Subcutaneous abdominal adipose tissue (tissue), 5 donors: Measurements from ENCODE around the gene CLRN3.

Source experiments
- H3K27ac ChIP-seq: one replicate; pipeline ENCODE4 v1.7.0; 2013; ENCODE audit warnings: low read depth, mild to moderate bottlenecking, inconsistent platforms, low read length, moderate library complexity
- H3K27me3 ChIP-seq, 5 donors: one replicate each; pipeline ENCODE4 v1.7.0; 2013; ENCODE audit warnings: low read length in 5 of 5, inconsistent platforms in 1 of 5; ENCODE audit not compliant: control insufficient read depth in 5 of 5, insufficient read depth in 4 of 5
- H3K36me3 ChIP-seq, 5 donors: one replicate each; pipeline ENCODE4 v1.7.0; 2013; ENCODE audit warnings: low read length in 5 of 5; ENCODE audit not compliant: control insufficient read depth in 5 of 5, insufficient read depth in 5 of 5
- H3K4me1 ChIP-seq, 5 donors: one replicate each; pipeline ENCODE4 v1.7.0; 2013; ENCODE audit warnings: low read length in 5 of 5, mild to moderate bottlenecking in 3 of 5, moderate library complexity in 1 of 5; ENCODE audit not compliant: control insufficient read depth in 5 of 5, insufficient read depth in 5 of 5
- H3K4me3 ChIP-seq, 5 donors: one replicate each; pipeline ENCODE4 v1.7.0; 2013; ENCODE audit warnings: low read length in 5 of 5, low read depth in 1 of 5
- H3K9ac ChIP-seq, 5 donors: one replicate each; pipeline ENCODE4 v1.7.0; 2013; ENCODE audit warnings: low read length in 5 of 5, mild to moderate bottlenecking in 4 of 5, moderate library complexity in 3 of 5
- H3K9me3 ChIP-seq, 5 donors: one replicate each; pipeline ENCODE4 v1.7.0; 2013; ENCODE audit warnings: low read length in 5 of 5; ENCODE audit not compliant: control insufficient read depth in 5 of 5
- donor health status: healthy.
- donor health status: healthy.
- donor health status: healthy.
- donor health status: healthy.
- donor health status: healthy.

CLRN3 gene

GRCh38 chr10:127887541-127888415 lies 5.0 kb downstream of the CLRN3 start:
- Histone ChIP-seq H3K4me1 (peaks cover 0 to 29% (median 3%) of the 10 kb centered on the region in 5 donors), H3K36me3 (no peaks in the 10 kb centered on the region), H3K27me3 (peaks cover 0 to 10% (median 0%) of the 10 kb centered on the region in 5 donors), H3K27ac (no peak overlapping the region), H3K9me3 (no peaks in the 10 kb centered on the region), H3K9ac (no peak overlapping the region), H3K4me3 (no peak overlapping the region)

GRCh38 chr10:127886371-127887051 lies 6.2 kb downstream of the CLRN3 start:
- peaks cover 0 to 30% (median 3%) of the 10 kb centered on the region in 5 donors for H3K4me1 ChIP-seq
- H3K9me3 ChIP-seq, result no peaks in the 10 kb centered on the region
- no peaks in the 10 kb centered on the region for H3K36me3 ChIP-seq
- peaks cover 0 to 10% (median 0%) of the 10 kb centered on the region in 5 donors for H3K27me3 ChIP-seq
- no peak overlapping the region for H3K4me3 ChIP-seq
- no peak overlapping the region for H3K27ac ChIP-seq
- H3K9ac ChIP-seq, result no peak overlapping the region

DNA sequence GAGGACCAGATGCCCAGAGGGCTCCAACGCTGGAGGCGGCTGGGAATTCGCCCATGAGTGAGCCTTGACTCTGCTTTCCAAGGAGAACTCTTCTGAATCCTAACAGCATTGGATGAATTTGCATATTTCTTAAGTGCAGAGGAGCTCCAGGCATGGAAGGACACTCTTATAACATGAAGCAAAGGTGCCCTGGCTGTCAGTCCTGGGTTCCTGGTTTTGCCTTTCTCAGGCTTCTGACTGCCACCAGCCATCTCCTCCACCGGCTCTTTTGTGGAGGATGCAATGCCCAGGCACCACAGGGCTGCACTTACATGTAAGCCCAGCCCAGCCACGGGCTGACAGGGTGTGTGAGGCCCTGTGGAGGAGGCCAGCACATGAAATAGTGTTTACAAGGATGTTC lies 8.2 kb downstream of the CLRN3 start:
- Histone ChIP-seq H3K4me3 (no peak overlapping the region), H3K9me3 (no peaks in the 10 kb centered on the region), H3K4me1 (peaks cover 0 to 37% (median 10%) of the 10 kb centered on the region in 5 donors), H3K27ac (no peak overlapping the region), H3K36me3 (no peaks in the 10 kb centered on the region), H3K9ac (no peak overlapping the region), H3K27me3 (peaks cover 0 to 10% (median 0%) of the 10 kb centered on the region in 5 donors)

DNA sequence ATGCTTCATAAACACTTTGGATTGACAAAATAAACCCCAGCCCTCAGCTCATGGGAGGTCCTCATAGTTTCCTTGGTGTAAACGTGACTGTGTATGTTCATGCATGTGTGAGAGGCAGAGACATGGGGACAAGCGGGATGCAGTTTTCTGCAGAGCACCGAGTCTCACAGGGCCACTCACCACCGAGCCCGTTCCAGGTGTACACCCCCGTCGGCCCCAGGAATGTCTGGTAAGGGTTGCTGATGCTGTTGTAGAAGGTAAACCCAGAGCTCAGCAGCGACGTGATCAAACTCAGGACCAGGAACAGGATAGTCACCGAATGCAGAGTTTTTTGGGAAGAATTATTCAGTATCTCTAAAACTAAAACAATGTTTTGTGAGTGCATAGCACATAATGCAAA lies 9.2 kb downstream of the CLRN3 start:
- H3K27me3 ChIP-seq, result peaks cover 0 to 10% (median 0%) of the 10 kb centered on the region in 5 donors
- peaks cover 0 to 42% (median 10%) of the 10 kb centered on the region in 5 donors for H3K4me1 ChIP-seq

GRCh38 chr10:127882801-127883459 lies 9.8 kb downstream of the CLRN3 start:
- Histone ChIP-seq H3K9ac (no peak overlapping the region), H3K27me3 (peaks cover 0 to 7% (median 0%) of the 10 kb centered on the region in 5 donors), H3K4me1 (peaks cover 0 to 44% (median 10%) of the 10 kb centered on the region in 5 donors), H3K4me3 (no peak overlapping the region), H3K36me3 (no peaks in the 10 kb centered on the region), H3K9me3 (no peaks in the 10 kb centered on the region), H3K27ac (no peak overlapping the region)

More for the DNA sequence above, 9.2 kb downstream of the CLRN3 start:
- H3K36me3 ChIP-seq, result no peaks in the 10 kb centered on the region
- H3K4me3 ChIP-seq, result no peak overlapping the region
- H3K9me3 ChIP-seq, result no peaks in the 10 kb centered on the region
- no peak overlapping the region for H3K9ac ChIP-seq
- no peak overlapping the region for H3K27ac ChIP-seq

DNA sequence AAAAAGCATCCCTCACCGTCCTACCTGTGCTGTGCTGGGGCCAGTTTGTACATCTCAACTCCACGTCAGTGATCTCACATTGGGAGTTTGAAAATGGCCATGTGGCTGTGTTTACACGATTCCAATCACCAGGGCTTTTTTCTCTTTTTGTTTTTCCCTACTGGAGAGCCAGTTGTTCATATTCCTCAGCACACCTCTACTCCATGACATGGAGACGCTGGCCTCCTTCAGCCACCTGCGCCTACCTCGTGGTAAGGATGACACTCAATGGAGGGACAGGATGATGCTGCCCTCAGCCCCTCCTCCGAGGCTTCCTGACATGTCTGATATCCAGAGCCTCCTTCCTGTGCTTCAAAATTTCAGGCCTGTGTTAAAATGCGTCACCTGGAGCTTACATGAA lies 10.3 kb downstream of the CLRN3 start:
- no peaks in the 10 kb centered on the region for H3K36me3 ChIP-seq
- peak overlapping the region; percentile 1 for H3K27ac ChIP-seq
- H3K27me3 ChIP-seq, result peaks cover 0 to 2% (median 0%) of the 10 kb centered on the region in 5 donors
- no peak overlapping the region for H3K4me3 ChIP-seq
- H3K4me1 ChIP-seq, result peaks cover 0 to 39% (median 10%) of the 10 kb centered on the region in 5 donors
- H3K9me3 ChIP-seq, result no peaks in the 10 kb centered on the region
- H3K9ac ChIP-seq, result no peak overlapping the region

- Histone ChIP-seq H3K4me3 (no peak overlapping the region), H3K4me1 (peaks cover 0 to 39% (median 10%) of the 10 kb centered on the region in 5 donors), H3K36me3 (no peaks in the 10 kb centered on the region), H3K9me3 (no peaks in the 10 kb centered on the region), H3K27me3 (no peaks in the 10 kb centered on the region), H3K27ac (no peak overlapping the region), H3K9ac (no peak overlapping the region)
These were observed 11.5 kb downstream of the CLRN3 start for GRCh38 chr10:127881262-127881661.

- Histone ChIP-seq H3K36me3 (no peaks in the 10 kb centered on the region), H3K4me3 (no peak overlapping the region), H3K9ac (no peak overlapping the region), H3K9me3 (no peaks in the 10 kb centered on the region), H3K4me1 (peaks cover 0 to 39% (median 10%) of the 10 kb centered on the region in 5 donors), H3K27ac (no peak overlapping the region), H3K27me3 (no peaks in the 10 kb centered on the region)
These were observed 12.2 kb downstream of the CLRN3 start for GRCh38 chr10:127880557-127880956.

GRCh38 chr10:127878475-127879055 lies 14.2 kb downstream of the CLRN3 start:
- Histone ChIP-seq H3K9ac (no peak overlapping the region), H3K4me3 (no peak overlapping the region), H3K4me1 (peaks cover 0 to 39% (median 10%) of the 10 kb centered on the region in 5 donors), H3K27me3 (no peaks in the 10 kb centered on the region), H3K36me3 (no peaks in the 10 kb centered on the region), H3K9me3 (no peaks in the 10 kb centered on the region), H3K27ac (no peak overlapping the region)
